Gastrocnemius medialis (tissue), 4 donors: ENCODE results near the gene BBOF1. TPM values are rescaled to one million over a fixed set of nuclear protein-coding genes. Genes with fewer than 3 reads are reported as not detected.
A peak's percentile ranks its signal among the peaks of the same experiment; 100 is the strongest.

Experiments used
- ATAC-seq, 2 donors: fragments of 150-250 bp; one replicate each; pipeline ENCODE4 v1.9.1; 2016
- DNase-seq, 2 donors: peaks; one replicate each; pipeline ENCODE4 v3.0.0-alpha.2; 2019
- H3K27ac ChIP-seq, 4 donors: fragments of 200-600 bp; sonication (generic); 1 replicate in 1 of 4; 2 replicates in 3 of 4; pipeline ENCODE4 v1.5.1; 2016 to 2018; ENCODE audit warnings: mild to moderate bottlenecking in 2 of 4, moderate library complexity in 1 of 4
- H3K27me3 ChIP-seq, 3 donors: fragments of 200-600 bp; sonication (generic) in 2 of 3; 1 replicate in 1 of 3; 2 replicates in 2 of 3; pipeline versions ENCODE4 v1.5.1 to v1.6.0; 2016 to 2019; ENCODE audit warnings: mild to moderate bottlenecking in 1 of 3, moderate library complexity in 1 of 3
- H3K36me3 ChIP-seq, 2 donors: fragments of 200-600 bp; sonication (generic) in 1 of 2; one replicate each; pipeline ENCODE4 v1.5.1; 2017 to 2018
- H3K4me1 ChIP-seq, 2 donors: fragments of 200-600 bp; sonication (generic) in 1 of 2; one replicate each; pipeline ENCODE4 v1.5.1; 2016 to 2017; ENCODE audit warnings: mild to moderate bottlenecking in 2 of 2
- H3K4me3 ChIP-seq, 4 donors: fragments of 200-600 bp; sonication (generic) in 3 of 4; 1 replicate in 1 of 4; 2 replicates in 3 of 4; pipeline ENCODE4 v1.5.1; 2016 to 2019; ENCODE audit warnings: mild to moderate bottlenecking in 2 of 4
- H3K9me3 ChIP-seq, 3 donors: fragments of 200-600 bp; sonication (generic) in 2 of 3; 1 replicate in 1 of 3; 2 replicates in 2 of 3; pipeline ENCODE4 v1.5.1; 2016 to 2019
- POLR2A ChIP-seq, 2 donors: fragments of 450-650 bp; IDR thresholded peaks; one replicate each; pipeline ENCODE4 v1.6.1; 2017; ENCODE audit warnings: antibody characterized with exemption in 2 of 2, mild to moderate bottlenecking in 2 of 2, moderate library complexity in 2 of 2
- in situ Hi-C, 4 donors: fragments of 200-750 bp; cut with MboI; loops; one replicate each; pipeline versions ENCODE4 v1.15.0 to v1.8.0; 2017; ENCODE audit warnings: low sequenced_read_pairs in 4 of 4
- intact Hi-C: fragments of 100-400 bp; cut with DNase I; formaldehyde crosslinking; loops from one replicate; pipeline ENCODE4 v1.15.1; 2023; ENCODE audit warnings: low total_unique reads
- total RNA-seq, 4 donors: library from RNA; depleted of rRNA; stranded (reverse); fragments of >200 nt; gene quantifications; one replicate each; pipeline versions ENCODE4 v1.1.0 to v1.2.3, GENCODE V29; 2016
- TF ChIP-seq, protein P1 (sequence below), 5 experiments: fragments of 450-650 bp in 3 of 5; fragments of 200-600 bp in 2 of 5; sonication (generic) in 2 of 5; IDR thresholded peaks in 4 of 5; conservative IDR thresholded peaks in 1 of 5; 1 replicate in 4 of 5; 2 replicates in 1 of 5; pipeline ENCODE4 v1.5.1; 2016 to 2019; ENCODE audit warnings: antibody characterized with exemption in 5 of 5, mild to moderate bottlenecking in 3 of 5, moderate library complexity in 3 of 5

BBOF1 gene
- total RNA-seq, 4 donors from 2014 or later = 0.95 to 8.7 (median 1.9) TPM

- intact Hi-C loops = no loop called here
- no peaks in the 10 kb centered on the region for H3K27me3 ChIP-seq
- no peaks in the 10 kb centered on the region for H3K9me3 ChIP-seq
- TF ChIP-seq, protein P1, sequence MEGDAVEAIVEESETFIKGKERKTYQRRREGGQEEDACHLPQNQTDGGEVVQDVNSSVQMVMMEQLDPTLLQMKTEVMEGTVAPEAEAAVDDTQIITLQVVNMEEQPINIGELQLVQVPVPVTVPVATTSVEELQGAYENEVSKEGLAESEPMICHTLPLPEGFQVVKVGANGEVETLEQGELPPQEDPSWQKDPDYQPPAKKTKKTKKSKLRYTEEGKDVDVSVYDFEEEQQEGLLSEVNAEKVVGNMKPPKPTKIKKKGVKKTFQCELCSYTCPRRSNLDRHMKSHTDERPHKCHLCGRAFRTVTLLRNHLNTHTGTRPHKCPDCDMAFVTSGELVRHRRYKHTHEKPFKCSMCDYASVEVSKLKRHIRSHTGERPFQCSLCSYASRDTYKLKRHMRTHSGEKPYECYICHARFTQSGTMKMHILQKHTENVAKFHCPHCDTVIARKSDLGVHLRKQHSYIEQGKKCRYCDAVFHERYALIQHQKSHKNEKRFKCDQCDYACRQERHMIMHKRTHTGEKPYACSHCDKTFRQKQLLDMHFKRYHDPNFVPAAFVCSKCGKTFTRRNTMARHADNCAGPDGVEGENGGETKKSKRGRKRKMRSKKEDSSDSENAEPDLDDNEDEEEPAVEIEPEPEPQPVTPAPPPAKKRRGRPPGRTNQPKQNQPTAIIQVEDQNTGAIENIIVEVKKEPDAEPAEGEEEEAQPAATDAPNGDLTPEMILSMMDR (IDR thresholded peaks at IDR 0.05 in 4 of 5, conservative IDR thresholded peaks at IDR 0.05 in 1 of 5) = no peak
- TF ChIP-seq POLR2A (IDR thresholded peaks at IDR 0.05) = no peak
- no peak for ATAC-seq
- peaks cover 0 to under 1% of the 10 kb centered on the region in 2 donors for H3K4me1 ChIP-seq
- H3K36me3 ChIP-seq = peaks cover 0 to 72% of the 10 kb centered on the region in 2 donors
- no peak for DNase-seq
- in situ Hi-C loops = no loop called here
- H3K4me3 ChIP-seq = no peak overlapping the region
- H3K27ac ChIP-seq = no peak overlapping the region
Measured at GRCh38 chr14:74064883-74065282, 45.7 kb downstream of the BBOF1 start.

DNA sequence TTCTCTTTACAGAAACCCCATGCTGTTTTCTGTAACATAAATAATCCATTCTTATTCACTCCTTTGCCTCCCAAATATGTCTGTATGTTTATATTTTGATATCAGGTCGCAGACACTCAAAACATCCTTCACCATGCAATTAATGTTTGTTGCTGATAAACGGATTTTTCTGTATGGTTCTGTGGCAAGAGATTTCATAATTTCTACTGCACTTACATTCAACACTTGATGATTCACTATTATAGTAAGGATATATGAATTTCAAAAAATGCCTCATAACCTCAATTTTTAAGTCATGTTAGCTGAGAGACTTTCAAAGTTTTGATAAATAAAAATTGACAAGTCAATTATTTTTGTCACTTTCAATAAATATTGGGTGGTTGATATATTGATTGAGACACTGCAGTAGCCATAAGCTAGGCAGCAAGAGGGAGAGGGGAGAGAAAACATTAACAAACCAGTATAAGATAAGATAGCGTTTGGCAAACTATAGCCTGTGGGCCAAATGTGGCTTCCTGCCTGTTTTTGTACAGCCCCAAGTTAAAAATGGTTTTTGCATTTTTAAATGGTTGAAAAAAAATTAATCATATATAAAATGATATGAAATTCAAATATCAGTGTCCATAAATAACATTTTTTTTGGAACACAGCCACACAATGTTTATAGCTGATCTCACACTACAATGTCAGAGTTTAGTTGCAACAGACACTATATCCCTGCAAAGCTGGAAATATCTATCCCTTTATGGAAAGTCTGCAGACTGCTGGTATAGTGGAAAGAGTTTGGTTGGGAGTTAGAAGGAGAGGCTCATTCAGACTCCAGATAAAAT is 46.8 kb downstream of the BBOF1 start:
- ATAC-seq = no peak
- Histone ChIP-seq H3K4me3 (no peak overlapping the region), H3K9me3 (no peaks in the 10 kb centered on the region), H3K4me1 (peaks cover 0 to 7% of the 10 kb centered on the region in 2 donors), H3K27me3 (no peaks in the 10 kb centered on the region), H3K27ac (no peak overlapping the region), H3K36me3 (peaks cover 0 to 64% of the 10 kb centered on the region in 2 donors)
- no peak for DNase-seq
- in situ Hi-C loops (no loop called here), intact Hi-C loops (no loop called here)
- TF ChIP-seq POLR2A (IDR thresholded peaks at IDR 0.05) = no peak
- TF ChIP-seq, protein P1 (IDR thresholded peaks at IDR 0.05 in 4 of 5, conservative IDR thresholded peaks at IDR 0.05 in 1 of 5) = no peak

DNA sequence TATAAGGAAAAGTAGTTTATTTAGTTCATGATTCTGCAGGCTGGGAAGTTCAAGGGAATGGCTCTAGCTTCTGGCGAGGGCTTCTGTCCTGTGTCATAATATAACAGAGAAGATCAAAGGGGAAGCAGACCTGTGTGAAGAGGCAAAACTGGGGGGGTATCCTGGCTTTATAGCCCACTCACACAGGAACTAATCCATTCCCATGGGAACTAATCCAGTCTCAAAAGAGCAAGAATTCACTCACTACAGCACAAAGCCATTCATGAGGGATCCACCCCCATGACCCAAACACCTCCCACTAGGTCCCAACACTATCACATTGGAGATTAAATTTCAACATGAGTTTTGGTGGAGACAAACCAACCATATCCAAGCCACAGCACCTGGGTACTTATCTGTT is 58.3 kb downstream of the BBOF1 start:
- H3K27ac ChIP-seq = no peak overlapping the region
- no peaks in the 10 kb centered on the region for H3K9me3 ChIP-seq
- DNase-seq = no peak
- in situ Hi-C loops = no loop called here
- intact Hi-C loops = no loop called here
- ATAC-seq = no peak
- no peak overlapping the region for H3K4me3 ChIP-seq
- no peaks in the 10 kb centered on the region for H3K27me3 ChIP-seq
- H3K36me3 ChIP-seq = peaks cover 0 to 7% of the 10 kb centered on the region in 2 donors
- H3K4me1 ChIP-seq = peaks cover 0 to 8% of the 10 kb centered on the region in 2 donors
- no peak for TF ChIP-seq POLR2A (IDR thresholded peaks at IDR 0.05)
- TF ChIP-seq, protein P1 (IDR thresholded peaks at IDR 0.05 in 4 of 5, conservative IDR thresholded peaks at IDR 0.05 in 1 of 5) = no peak

DNA sequence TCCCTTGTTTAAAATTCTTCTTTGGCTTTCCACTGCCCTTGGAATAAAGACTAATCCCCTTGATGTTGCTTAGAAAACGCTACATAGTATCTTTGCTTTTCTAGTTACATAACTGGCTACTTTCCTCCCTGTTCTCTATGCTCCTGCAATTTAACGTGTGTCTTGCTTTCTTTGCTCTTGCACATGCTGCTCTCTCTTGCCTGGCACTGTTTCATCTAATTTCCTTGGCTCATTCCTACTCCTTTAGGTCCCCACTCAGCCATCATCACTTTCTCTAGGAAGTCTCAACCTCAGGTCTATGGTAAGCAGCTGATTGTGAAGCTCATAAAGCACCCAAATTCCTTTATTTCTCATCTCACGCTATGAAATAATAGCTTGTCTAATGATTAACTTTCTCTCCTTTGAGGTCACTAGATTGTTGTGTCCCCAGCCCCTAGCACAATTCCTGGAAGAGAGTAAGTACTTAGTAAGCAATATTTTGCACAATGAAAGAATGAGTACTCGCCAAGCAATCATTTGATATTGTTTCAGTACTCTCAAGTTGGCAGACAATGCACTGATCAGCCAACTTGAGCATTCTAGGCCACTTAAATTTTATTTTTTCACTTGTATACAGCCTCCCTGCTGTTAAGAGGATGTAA is 61.8 kb downstream of the BBOF1 start:
- ATAC-seq (no peak), DNase-seq (no peak)
- no peaks in the 10 kb centered on the region for H3K9me3 ChIP-seq
- no peaks in the 10 kb centered on the region for H3K36me3 ChIP-seq
- in situ Hi-C loops = no loop called here
- intact Hi-C loops = loop anchor here (10.0 kb wide), 1 partner anchor 356 kb away; no protein-coding TSS in a partner anchor
- H3K27ac ChIP-seq = peak overlapping the region in 1 of 4 donors; percentile 26
- no peak overlapping the region for H3K4me3 ChIP-seq
- H3K4me1 ChIP-seq = peaks cover 19 to 28% of the 10 kb centered on the region in 2 donors
- H3K27me3 ChIP-seq = no peaks in the 10 kb centered on the region
- no peak for TF ChIP-seq POLR2A (IDR thresholded peaks at IDR 0.05)
- TF ChIP-seq, protein P1 (IDR thresholded peaks at IDR 0.05 in 4 of 5, conservative IDR thresholded peaks at IDR 0.05 in 1 of 5) = no peak
